ENCODE results near the gene LPXN. TPM values are rescaled to one million over a fixed set of nuclear protein-coding genes. Genes with fewer than 3 reads are reported as not detected.

The LPXN gene
- total RNA-seq, 1 donor from 2014 or later, result 284 TPM

- ATAC-seq (ENCODE audit: low read depth) (no peak), DNase-seq (no peak)
- Mint-ChIP-seq H3K4me1 (no peaks in the 10 kb centered on the region), H3K9me3 (no peaks in the 10 kb centered on the region), H3K4me3 (no peak overlapping the region), H3K27me3 (no peaks in the 10 kb centered on the region), H3K36me3 (ENCODE audit: low read depth) (no peaks in the 10 kb centered on the region), H3K27ac (no peak overlapping the region)
- POLR2A ChIA-PET, result no interaction called here
- intact Hi-C loops (cut with micrococcal nuclease), result no loop called here
- CTCF ChIA-PET, result no interaction called here
- TF ChIP-seq CTCF (IDR thresholded peaks at IDR 0.05), result no peak
Measured at GRCh38 chr11:58490827-58491226, 84.8 kb downstream of the LPXN start.

- H3K36me3 Mint-ChIP-seq (ENCODE audit: low read depth), result no peaks in the 10 kb centered on the region
- ChIA-PET CTCF (no interaction called here), POLR2A (no interaction called here)
- H3K4me1 Mint-ChIP-seq, result no peaks in the 10 kb centered on the region
- no peak for TF ChIP-seq CTCF (IDR thresholded peaks at IDR 0.05)
- no peak overlapping the region for H3K4me3 Mint-ChIP-seq
- no peaks in the 10 kb centered on the region for H3K9me3 Mint-ChIP-seq
- H3K27ac Mint-ChIP-seq, result no peak overlapping the region
- DNase-seq (no peak), ATAC-seq (ENCODE audit: low read depth) (no peak)
- H3K27me3 Mint-ChIP-seq, result peaks cover 10% of the 10 kb centered on the region
- intact Hi-C loops (cut with micrococcal nuclease), result no loop called here
Measured at GRCh38 chr11:58487170-58487569, 88.5 kb downstream of the LPXN start.

- no peak for ATAC-seq (ENCODE audit: low read depth)
- Mint-ChIP-seq H3K9me3 (no peaks in the 10 kb centered on the region), H3K27ac (no peak overlapping the region), H3K4me1 (no peaks in the 10 kb centered on the region), H3K27me3 (peaks cover 10% of the 10 kb centered on the region), H3K4me3 (no peak overlapping the region), H3K36me3 (ENCODE audit: low read depth) (no peaks in the 10 kb centered on the region)
- ChIA-PET CTCF (no interaction called here), POLR2A (no interaction called here)
- no peak for DNase-seq
- no peak for TF ChIP-seq CTCF (IDR thresholded peaks at IDR 0.05)
- intact Hi-C loops (cut with micrococcal nuclease), result no loop called here
Measured at GRCh38 chr11:58485961-58486360, 89.7 kb downstream of the LPXN start.

Other genes starting within 250 kb of the LPXN start
- gene OR5B17, start 216.8 kb downstream of the LPXN start, total RNA-seq, result not detected in 2 replicates
- gene OR5B3, start 169.0 kb downstream of the LPXN start, total RNA-seq, result not detected in 2 replicates
- not detected in 2 replicates for gene OR5B2, start 147.7 kb downstream of the LPXN start, total RNA-seq
- not detected in 2 replicates for gene OR5B12, start 133.6 kb downstream of the LPXN start, total RNA-seq
- 0.60 and 0.71 TPM in 2 replicates for gene OR5B21, start 67.8 kb downstream of the LPXN start, total RNA-seq
- 50.8 and 52.9 TPM in 2 replicates for gene ZFP91, start 3.2 kb upstream of the LPXN start, total RNA-seq
- gene CNTF, start 46.8 kb upstream of the LPXN start, total RNA-seq, result 3.2 and 3.9 TPM in 2 replicates
- gene GLYAT, start 156.1 kb upstream of the LPXN start, total RNA-seq, result not detected in 2 replicates